Panc1 (cell line): Measurements from ENCODE around the gene MPPED2.

Source experiments
- CTCF ChIP-seq: fragments of 450-650 bp; IDR thresholded peaks from 2 replicates; pipeline ENCODE4 v1.5.1; 2017; ENCODE audit warnings: mild to moderate bottlenecking
- SIN3A ChIP-seq: IDR thresholded peaks from 2 replicates; pipeline ENCODE4 v1.6.1; 2012; ENCODE audit warnings: low read depth, mild to moderate bottlenecking, low read length, moderate library complexity, borderline replicate concordance; ENCODE audit not compliant: insufficient read depth

DNA sequence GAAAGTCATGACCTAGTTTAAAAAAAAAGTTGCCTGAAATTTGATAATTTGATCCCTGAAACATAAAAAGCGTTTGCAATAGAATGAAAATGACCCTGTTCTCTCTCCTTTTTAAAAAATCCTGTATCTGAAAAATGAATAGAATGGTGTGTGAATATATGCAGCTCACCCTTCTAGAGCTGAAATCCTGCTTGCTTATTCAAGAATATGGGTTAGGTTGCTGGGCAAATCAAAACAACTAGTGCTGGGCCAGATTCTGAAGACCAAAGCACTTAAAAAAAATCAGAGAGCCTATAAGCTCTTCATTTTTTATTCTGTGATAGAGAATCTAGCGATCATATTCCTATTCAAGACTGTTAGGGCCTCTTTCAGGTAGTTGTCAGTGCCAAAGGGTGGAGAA lies 131.6 kb downstream of the MPPED2 start:
- no peak for TF ChIP-seq CTCF
- TF ChIP-seq SIN3A = no peak
